Stimulated activated CD8-positive, alpha-beta memory T cell treated with anti-CD3 and anti-CD28 coated beads, Interleukin-7, amount 100 ng/mL, for 1 hour (primary cell): ENCODE measurements around the gene GNGT2.

Source experiments
- DNase-seq, 2 donors: peaks; one replicate each; pipeline ENCODE4 v3.0.0-alpha.2; 2020; ENCODE audit warnings: low read depth in 2 of 2

The GNGT2 gene

GRCh38 chr17:49210158-49211029 lies at the start of gene GNGT2, which contains the start of gene ABI3:
TSS of gene GNGT2 (minus strand) at chr17:49210574. CDS start at chr17:49207422, 3,152 bp downstream.
TSS of gene ABI3 (plus strand) at chr17:49210707. CDS start at chr17:49210725, 18 bp downstream.
- no peak for DNase-seq

- DNase-seq, result no peak
Measured at GRCh38 chr17:49259663-49260010, 49.3 kb upstream of the GNGT2 start.

GRCh38 chr17:49258394-49258793 lies 48.0 kb upstream of the GNGT2 start:
- DNase-seq, result no peak

GRCh38 chr17:49255125-49255524 lies 44.8 kb upstream of the GNGT2 start:
- DNase-seq, result no peak

DNA sequence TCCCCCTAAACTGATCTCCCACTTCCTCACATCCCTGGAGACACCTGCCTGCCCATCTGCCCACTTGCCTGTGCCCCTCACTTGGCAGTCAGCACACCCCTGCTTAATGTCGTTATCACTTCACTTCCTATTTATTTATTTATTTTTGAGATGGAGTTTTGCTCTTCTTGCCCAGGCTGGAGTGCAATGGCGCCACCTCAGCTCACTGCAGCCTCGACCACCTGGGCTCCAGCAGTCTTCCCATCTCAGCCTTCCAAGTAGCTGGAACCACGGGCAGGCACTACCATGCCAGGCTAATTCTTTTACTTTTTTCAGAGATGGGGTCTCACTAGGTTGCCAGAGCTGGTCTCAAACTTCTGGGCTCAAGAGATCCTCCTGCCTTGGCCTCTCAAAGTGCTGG lies 43.7 kb upstream of the GNGT2 start:
- DNase-seq, result no peak

- no peak for DNase-seq
Measured at GRCh38 chr17:49252148-49252695, 41.8 kb upstream of the GNGT2 start.

DNA sequence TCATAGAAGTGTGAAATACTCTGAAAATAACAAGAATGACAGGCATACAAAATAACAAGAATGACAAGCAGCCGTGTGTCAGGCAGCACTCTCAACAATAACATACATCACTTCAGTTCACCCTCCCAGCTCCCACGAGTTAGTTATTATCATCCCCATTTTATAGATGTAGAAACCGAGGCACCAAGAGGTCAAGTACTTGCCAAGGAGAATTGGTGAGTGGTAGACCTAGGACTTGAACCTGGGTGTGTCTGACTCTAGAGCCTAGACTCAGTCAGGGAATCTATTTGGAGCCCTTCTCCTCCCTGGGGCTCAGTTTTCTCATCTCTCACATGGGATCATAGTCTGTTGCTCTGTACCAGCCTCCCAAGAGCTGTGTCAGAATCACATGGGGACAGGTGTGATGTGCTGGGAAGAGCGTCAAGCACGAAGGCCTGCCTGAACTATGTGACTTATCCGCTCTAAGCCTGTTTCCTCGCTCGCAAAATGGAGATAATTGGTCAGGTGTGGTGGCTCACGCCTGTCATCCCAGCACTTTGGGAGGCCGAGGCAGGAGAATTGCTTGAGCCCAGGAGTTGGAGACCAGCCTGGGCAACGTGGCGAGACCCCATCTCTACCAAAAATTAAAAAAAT lies 39.6 kb upstream of the GNGT2 start:
- DNase-seq, result no peak

GRCh38 chr17:49249292-49249794 lies 39.0 kb upstream of the GNGT2 start:
- DNase-seq, result no peak

DNA sequence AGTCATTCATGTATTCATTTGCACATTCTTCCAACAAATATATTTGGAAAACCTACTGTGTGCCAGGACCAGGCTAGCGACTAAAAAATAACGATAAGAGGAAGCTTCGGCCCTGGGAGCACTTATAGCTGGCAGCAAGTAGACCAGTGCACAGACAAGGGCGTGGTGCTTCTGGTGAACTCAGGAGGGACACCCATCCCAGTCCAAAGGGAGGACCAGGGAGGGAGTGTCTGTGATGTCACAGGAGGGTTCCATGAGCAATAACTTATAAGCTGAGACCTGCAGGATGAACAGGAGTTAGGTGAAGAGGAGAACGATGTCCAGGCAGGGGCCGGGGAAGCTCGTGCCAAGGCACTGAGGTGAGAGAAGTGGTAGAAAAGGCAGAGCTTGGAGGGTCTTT lies 37.6 kb upstream of the GNGT2 start:
- DNase-seq, result no peak

DNA sequence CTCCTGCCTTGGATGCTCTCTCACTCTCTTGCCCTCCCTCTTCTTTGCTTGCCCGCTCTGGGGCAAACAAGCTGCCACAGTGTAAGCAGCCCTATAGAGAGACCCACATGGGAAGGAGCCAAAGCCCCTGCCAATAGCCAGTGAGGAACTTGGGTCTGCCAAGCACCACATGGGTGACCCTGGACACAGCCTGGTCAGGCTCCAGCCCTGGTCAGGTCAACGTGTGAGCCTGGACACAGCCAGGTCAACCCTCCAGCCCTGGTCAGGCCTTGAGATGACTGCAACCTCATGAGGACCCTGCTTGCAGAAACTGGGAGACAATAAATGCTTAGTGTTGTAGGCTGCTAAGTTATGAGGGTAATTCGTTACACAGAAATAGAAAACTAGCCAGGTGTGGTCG lies 34.5 kb upstream of the GNGT2 start:
- DNase-seq, result no peak

DNA sequence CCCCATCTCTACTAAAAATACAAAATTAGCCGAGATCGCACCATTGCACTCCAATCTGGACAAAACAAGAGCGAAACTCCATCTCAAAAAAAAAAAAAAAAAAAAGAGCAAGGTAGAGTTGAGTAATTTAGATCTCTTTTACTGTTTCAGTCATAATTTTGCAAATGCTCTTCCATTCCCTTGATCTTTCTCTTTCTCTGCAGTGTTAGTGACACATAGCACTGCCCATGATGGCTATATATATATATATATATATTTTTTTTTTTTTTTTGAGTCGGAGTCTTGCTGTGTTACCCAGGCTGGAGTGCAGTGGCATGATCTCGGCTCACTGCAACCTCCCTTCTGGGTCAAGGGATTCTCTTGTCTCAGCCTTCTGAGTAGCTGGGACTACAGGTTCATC lies 32.4 kb upstream of the GNGT2 start:
- DNase-seq, result no peak

- no peak for DNase-seq
Measured at GRCh38 chr17:49241692-49242397, 31.5 kb upstream of the GNGT2 start.

DNA sequence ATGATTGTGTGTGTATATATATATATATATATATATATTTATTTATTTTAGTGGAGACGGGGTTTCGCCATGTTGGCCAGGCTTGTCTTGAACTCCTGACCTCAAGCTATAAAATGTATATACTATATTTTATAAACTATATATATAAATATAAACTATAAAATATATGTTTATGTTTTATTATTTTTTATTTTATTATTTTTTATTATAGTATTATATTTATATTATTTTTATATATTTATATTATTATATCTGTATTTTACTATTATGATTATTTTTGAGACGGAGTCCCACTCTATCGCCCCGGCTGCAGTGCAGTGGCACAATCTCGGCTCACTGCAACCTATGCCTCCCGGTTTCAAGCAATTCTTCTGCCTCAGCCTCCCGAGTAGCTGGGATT lies 30.7 kb upstream of the GNGT2 start:
- DNase-seq, result no peak

GRCh38 chr17:49240619-49241018 lies 30.2 kb upstream of the GNGT2 start:
- DNase-seq, result no peak

GRCh38 chr17:49239963-49240362 lies 29.6 kb upstream of the GNGT2 start:
- DNase-seq, result no peak

GRCh38 chr17:49235896-49236295 lies 25.5 kb upstream of the GNGT2 start:
- no peak for DNase-seq

GRCh38 chr17:49234509-49235080 lies 24.2 kb upstream of the GNGT2 start:
- no peak for DNase-seq

DNA sequence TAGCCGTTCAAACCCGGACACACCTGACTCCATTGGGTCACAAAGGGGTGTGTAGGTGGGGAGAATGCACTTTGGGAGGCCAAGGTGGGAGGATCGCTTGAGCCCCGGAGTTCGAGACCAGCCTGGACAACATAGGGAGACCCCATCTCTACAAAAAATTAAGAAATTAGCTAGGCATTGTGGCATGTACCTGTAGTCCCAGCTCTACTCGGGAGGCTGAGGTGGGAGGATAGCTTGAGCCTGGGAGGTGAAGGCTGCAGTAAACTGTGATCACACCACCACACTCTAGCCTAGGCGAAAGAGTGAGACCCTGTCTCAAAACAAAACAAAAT lies 21.2 kb upstream of the GNGT2 start:
- DNase-seq, result no peak

GRCh38 chr17:49230636-49231562 lies 20.5 kb upstream of the GNGT2 start, which contains the start of gene PHOSPHO1:
TSS of gene PHOSPHO1 (minus strand) at chr17:49230787. CDS start at chr17:49226691, 4,096 bp downstream.
- DNase-seq, result peak; percentile 70 to 72

DNA sequence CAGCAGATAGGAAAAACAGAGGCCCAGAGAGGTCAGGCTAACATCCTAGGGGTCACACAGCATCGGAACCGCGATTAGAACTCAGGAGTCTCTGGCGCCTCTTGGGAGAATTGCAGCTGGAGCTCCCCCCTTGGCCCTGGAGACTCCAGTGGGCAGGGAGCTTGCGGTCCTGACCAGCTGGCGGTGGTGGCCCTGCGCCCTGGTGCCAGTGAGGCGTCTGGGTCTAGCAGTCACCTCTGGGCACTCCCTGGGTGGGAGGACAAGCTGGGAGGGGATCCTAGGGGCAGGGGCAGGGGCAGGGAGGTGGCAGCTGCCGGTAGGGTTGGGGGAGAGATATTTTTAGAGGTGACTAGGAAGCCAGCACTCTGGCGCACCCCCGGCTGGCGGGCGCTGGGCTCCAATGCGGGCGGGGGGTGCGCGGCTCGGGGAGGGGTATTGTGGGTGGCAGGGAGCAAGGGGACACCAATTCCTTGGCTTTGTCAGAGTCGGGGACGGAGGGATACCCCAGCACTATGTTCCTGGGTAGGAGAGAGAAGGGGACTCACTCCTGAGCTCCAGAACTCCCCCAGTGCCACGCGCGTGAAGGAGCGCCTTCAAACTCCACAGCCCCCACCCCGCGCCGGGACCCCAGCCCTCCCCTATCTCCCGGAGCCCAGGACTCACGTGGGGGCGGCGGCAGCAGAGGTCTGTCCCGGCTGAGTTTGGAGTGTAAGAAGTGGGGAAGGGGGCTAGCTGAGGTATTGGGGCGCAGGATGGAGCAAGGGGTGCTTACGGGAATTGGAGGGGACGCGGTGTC lies 19.6 kb upstream of the GNGT2 start:
- no peak for DNase-seq
